Pancreas (tissue), 10 donors: ENCODE data around the gene PLCB1. TPM values are rescaled to one million over a fixed set of nuclear protein-coding genes. Genes with fewer than 3 reads are reported as not detected.
A peak's percentile ranks its signal among the peaks of the same experiment; 100 is the strongest.
"Not testable (repeated sequence)": the region's sequence is repeated elsewhere in the genome, so short reads cannot be mapped to it uniquely, and the experiment has no call there.

Source experiments
- ATAC-seq, 4 donors: fragments of 200-7000 bp; cut with Tn5 transposase; one replicate each; pipeline versions ENCODE4 v1.8.0 to v1.9.1; 2020; ENCODE audit warnings: mild to moderate bottlenecking in 4 of 4, moderate library complexity in 4 of 4
- DNase-seq, 6 donors: peaks; one replicate each; pipeline ENCODE4 v3.0.0-alpha.2; 2020
- FAIRE-seq: peaks from 2 replicates; lab custom pipeline; 2012; peaks lifted over from hg19 to GRCh38; lab: Jason Lieb, UNC
- H3K27ac ChIP-seq, 4 donors: fragments of 200-600 bp; sonication (generic); 1 replicate in 3 of 4; 2 replicates in 1 of 4; pipeline versions ENCODE4 v1.5.0 to v1.8.0; 2020
- H3K27me3 ChIP-seq, 4 donors: fragments of 200-600 bp; one replicate each; pipeline ENCODE4 v1.8.0; 2021
- H3K36me3 ChIP-seq, 3 donors: fragments of 200-600 bp; sonication (generic) in 1 of 3; one replicate each; pipeline versions ENCODE4 v1.5.0 to v1.8.0; 2020 to 2021
- H3K4me1 ChIP-seq, 3 donors: fragments of 200-600 bp; one replicate each; pipeline ENCODE4 v1.8.0; 2021
- H3K4me3 ChIP-seq, 4 donors: fragments of 200-600 bp; sonication (generic) in 2 of 4; one replicate each; pipeline versions ENCODE4 v1.5.0 to v1.8.0; 2020 to 2021
- H3K9me3 ChIP-seq, 4 donors: fragments of 200-600 bp; one replicate each; pipeline ENCODE4 v1.8.0; 2021
- WGBS, 2 donors: extraction: QIAGEN DNeasy Blood & Tissue Kit; methylation state at CpG; one replicate each; pipeline ENCODE4 v1.1.7; 2013; 5-methylcytosine and 5-hydroxymethylcytosine counted together
- intact Hi-C, 3 donors: fragments of 100-400 bp; cut with DNase I; formaldehyde crosslinking; loops; one replicate each; pipeline versions ENCODE4 v1.11.1 to v1.14.2; 2022
- polyA plus RNA-seq, 2 donors: library from polyadenylated mRNA; stranded (reverse); fragments of 200-250 nt; gene quantifications; one replicate each; pipeline ENCODE4 v1.2.3, GENCODE V29; 2013
- total RNA-seq, 6 donors: library from RNA; stranded (reverse); fragmentation: NEBNext Ultra II Directional in 4 of 6; extraction: Animal tissue kit (Norgen Biotek cat#: 25700) in 4 of 6; gene quantifications; one replicate each; pipeline versions ENCODE4 v1.2.1 to v1.2.4, GENCODE V29; 2021 to 2023
- TF ChIP-seq, protein P1 (sequence below), 4 donors: fragments of 200-600 bp; sonication (generic) in 3 of 4; IDR thresholded peaks; one replicate each; pipeline versions ENCODE4 v1.5.0 to v1.8.0; 2021; ENCODE audit warnings: antibody characterized with exemption in 4 of 4
- donor health status: healthy with polysubstance abuse.
- donor health status: DM: no; HTN: no; CAD: no; lungs with moderate emphysema.
- donor health status: DM: no; HTN: no; CAD: no.
- donor health status: control.
- donor health status: control.
- donor health status: Bipolar disorder and iron deficiency.
- donor health status: DM: yes; HTN: yes; CAD: no.
- donor health status: DM: no; HTN: no; CAD: no.
- donor health status: DM: no; HTN: no; CAD: no.
- donor health status: DM: yes; HTN: yes; CAD: no.

PLCB1 gene
- total and polyA plus RNA-seq, 8 donors = 4.5 to 18.7 (median 13.7) TPM

DNA sequence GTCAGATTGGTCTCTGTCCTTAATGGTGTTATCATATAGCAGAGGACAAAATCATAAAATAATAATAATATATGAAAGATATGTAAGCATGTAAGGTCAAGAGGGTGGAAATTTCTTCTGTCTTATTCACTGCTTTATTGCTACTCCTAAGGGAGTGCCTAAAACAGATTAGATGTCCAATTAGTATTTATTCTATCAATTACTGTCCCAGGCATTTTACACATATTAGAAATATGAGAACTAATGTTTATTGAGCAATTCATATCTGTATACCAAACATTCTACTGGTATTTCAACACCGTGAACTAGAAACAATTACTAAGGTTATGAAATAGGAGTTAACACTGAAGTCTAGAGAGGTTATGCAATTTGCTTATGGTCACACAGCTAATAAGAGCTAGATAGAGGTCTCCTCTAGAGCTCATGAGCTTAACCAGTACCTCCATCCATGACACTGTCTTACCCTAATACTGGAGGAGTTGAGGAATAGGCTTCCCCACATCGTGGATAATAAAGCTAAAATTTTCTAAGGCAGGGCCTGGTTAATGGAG lies 302.3 kb downstream of the PLCB1 start:
- intact Hi-C loops = no loop called here

DNA sequence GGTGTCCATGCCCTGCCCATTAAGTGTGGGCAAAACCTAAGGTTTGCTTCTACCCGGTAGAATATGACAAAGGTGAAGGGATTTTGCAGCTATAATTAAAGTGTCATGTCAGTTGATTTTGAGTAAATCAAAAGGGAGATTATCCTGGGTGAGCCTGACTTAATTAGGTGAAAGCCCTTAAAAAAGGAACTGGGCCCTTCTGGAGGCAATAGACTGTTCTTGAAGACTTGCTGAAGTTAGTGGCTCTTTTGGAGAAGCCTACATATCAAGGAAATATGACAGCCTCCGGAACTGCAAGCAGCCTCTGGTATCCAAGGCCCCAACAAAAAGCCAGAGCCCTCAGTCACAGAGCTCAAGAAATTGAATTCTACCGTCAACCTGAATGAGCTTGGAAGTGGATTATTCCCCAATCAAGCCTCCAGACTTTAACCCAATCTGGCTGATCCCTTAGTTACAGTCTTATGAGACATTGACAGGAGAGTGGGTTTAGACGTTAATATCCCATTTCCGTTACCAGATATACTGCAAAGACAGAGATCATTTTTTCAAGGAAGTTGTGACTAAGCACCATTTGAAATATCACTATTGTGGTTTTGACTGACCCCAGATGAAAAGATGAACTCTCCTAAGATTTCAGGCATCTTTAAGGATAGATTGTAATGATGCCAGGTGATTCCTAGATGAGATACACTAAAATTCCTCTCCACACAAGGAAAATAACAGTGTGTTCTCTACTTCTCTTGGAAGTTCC lies 303.4 kb downstream of the PLCB1 start:
- H3K4me3 ChIP-seq = no peak overlapping the region
- FAIRE-seq = no peak
- TF ChIP-seq, protein P1, sequence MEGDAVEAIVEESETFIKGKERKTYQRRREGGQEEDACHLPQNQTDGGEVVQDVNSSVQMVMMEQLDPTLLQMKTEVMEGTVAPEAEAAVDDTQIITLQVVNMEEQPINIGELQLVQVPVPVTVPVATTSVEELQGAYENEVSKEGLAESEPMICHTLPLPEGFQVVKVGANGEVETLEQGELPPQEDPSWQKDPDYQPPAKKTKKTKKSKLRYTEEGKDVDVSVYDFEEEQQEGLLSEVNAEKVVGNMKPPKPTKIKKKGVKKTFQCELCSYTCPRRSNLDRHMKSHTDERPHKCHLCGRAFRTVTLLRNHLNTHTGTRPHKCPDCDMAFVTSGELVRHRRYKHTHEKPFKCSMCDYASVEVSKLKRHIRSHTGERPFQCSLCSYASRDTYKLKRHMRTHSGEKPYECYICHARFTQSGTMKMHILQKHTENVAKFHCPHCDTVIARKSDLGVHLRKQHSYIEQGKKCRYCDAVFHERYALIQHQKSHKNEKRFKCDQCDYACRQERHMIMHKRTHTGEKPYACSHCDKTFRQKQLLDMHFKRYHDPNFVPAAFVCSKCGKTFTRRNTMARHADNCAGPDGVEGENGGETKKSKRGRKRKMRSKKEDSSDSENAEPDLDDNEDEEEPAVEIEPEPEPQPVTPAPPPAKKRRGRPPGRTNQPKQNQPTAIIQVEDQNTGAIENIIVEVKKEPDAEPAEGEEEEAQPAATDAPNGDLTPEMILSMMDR (IDR thresholded peaks at IDR 0.05) = no peak
- intact Hi-C loops = no loop called here
- 73 to 94% methylated on average over 5 of the region's 5 CpGs for WGBS, 2 donors
- H3K9me3 ChIP-seq = no peaks in the 10 kb centered on the region
- H3K27me3 ChIP-seq = no peaks in the 10 kb centered on the region
- no peaks in the 10 kb centered on the region for H3K4me1 ChIP-seq
- ATAC-seq = no peak
- no peak for DNase-seq
- no peak overlapping the region for H3K27ac ChIP-seq
- H3K36me3 ChIP-seq = no peaks in the 10 kb centered on the region

More for the DNA sequence above, 302.3 kb downstream of the PLCB1 start:
- Histone ChIP-seq H3K9me3 (no peaks in the 10 kb centered on the region), H3K27ac (no peak overlapping the region), H3K4me3 (no peak overlapping the region), H3K27me3 (no peaks in the 10 kb centered on the region), H3K36me3 (no peaks in the 10 kb centered on the region), H3K4me1 (no peaks in the 10 kb centered on the region)
- ATAC-seq (peak in 1 of 4 donors; percentile 40), FAIRE-seq (no peak), DNase-seq (no peak)
- whole genome bisulfite sequencing, 2 donors = 85 to 87% methylated on average over 2 of the region's 2 CpGs
- TF ChIP-seq, protein P1 (IDR thresholded peaks at IDR 0.05) = no peak

DNA sequence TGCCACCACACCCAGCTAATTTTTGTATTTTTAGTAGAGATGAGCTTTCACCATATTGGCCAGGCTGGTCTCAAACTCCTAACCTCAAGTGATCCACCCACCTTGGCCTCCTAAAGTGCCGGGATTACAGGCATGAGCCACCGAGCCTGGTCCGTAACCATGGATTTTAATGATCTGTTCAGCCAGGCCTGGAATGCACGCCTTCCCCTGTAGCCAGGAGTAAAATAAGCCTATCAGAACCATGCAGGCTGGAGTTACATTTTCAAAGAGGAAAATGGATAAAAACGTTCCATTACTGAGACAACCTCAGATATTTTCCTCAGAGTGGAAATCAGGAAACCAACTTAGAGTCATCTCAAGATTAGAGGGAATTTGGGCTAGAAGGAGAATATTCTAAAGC lies 304.9 kb downstream of the PLCB1 start:
- 88 to 91% methylated on average over 5 of the region's 5 CpGs for WGBS, 2 donors
- FAIRE-seq, intact Hi-C loops: not testable (repeated sequence)

DNA sequence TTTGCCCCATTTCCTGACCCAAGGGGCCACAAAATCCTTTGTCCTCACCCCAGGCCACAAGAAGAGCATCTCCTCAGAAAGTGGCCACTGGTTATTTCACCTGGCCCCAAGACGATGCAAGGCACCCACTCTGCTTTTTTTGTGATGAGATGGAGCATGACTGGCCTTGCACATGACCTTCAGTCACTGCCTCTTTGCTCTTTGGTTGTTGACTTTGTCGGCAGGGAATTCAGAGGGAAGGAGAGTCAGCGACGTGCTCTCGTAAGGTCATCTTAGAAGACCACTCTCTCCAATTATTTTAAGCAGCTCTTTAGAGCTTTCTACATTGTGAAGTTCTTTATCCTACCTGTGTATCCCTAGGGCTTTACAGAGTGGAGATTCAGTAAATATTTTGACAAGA lies 306.7 kb downstream of the PLCB1 start:
- H3K4me1 ChIP-seq = no peaks in the 10 kb centered on the region
- no peaks in the 10 kb centered on the region for H3K9me3 ChIP-seq
- no peak overlapping the region for H3K4me3 ChIP-seq
- no peak for ATAC-seq
- H3K27ac ChIP-seq = no peak overlapping the region
- no peaks in the 10 kb centered on the region for H3K36me3 ChIP-seq
- TF ChIP-seq, protein P1 (IDR thresholded peaks at IDR 0.05) = no peak
- DNase-seq = no peak
- intact Hi-C loops = no loop called here
- no peaks in the 10 kb centered on the region for H3K27me3 ChIP-seq
- WGBS, 2 donors = 80 to 83% methylated on average over 5 of the region's 5 CpGs
- no peak for FAIRE-seq

More for the DNA sequence above, 304.9 kb downstream of the PLCB1 start:
- H3K27me3 ChIP-seq, H3K36me3 ChIP-seq, ATAC-seq, H3K4me1 ChIP-seq, DNase-seq, H3K27ac ChIP-seq, H3K9me3 ChIP-seq, H3K4me3 ChIP-seq: not testable (repeated sequence)

DNA sequence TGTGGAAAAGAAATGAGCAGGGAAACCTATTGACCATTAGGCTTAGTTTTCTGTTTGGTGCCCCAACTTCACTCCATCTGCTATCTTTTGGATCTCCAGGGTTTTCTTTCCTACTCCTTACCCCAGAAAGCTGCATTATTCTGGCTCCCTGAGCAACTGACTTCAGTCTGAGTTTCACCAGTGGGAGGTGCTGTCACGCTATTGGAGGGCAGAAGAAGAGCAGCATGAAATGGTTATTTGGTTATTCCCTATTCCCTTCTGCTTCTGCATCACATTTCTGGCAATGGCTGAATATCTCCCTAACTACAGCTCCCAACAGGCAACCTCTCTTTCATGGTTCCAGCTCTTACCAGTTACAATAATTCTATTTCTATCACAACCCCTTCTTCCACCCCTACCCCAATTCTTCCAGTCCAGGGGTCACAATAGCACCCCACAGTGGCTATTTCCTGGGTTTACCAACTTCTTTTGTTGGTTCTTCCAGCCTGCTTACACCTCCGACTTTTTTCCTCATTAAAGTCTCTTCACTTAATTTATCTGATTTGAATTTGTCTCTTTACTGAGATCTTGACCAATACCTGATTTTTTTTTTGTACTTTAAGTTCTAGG lies 311.5 kb downstream of the PLCB1 start:
- Histone ChIP-seq H3K27me3 (no peaks in the 10 kb centered on the region), H3K27ac (no peak overlapping the region), H3K4me1 (peaks cover 0 to 9% (median 0%) of the 10 kb centered on the region in 3 donors), H3K9me3 (no peaks in the 10 kb centered on the region), H3K4me3 (no peak overlapping the region), H3K36me3 (no peaks in the 10 kb centered on the region)
- 75 to 88% methylated on average over 2 of the region's 2 CpGs for WGBS, 2 donors
- ATAC-seq (no peak), FAIRE-seq (no peak), DNase-seq (no peak)
- TF ChIP-seq, protein P1 (IDR thresholded peaks at IDR 0.05) = no peak
- intact Hi-C loops = no loop called here
